Stimulated activated CD4-positive, alpha-beta T cell treated with anti-CD3 and anti-CD28 coated beads, Interleukin-12 subunit alpha, Interleukin-12 subunit beta, amount 100 ng/mL, for 48 hours (primary cell): ENCODE results near the gene UCP2.
A peak's percentile ranks its signal among the peaks of the same experiment; 100 is the strongest.

ENCODE experiments used
- DNase-seq, 3 donors: peaks; one replicate each; pipeline ENCODE4 v3.0.0-alpha.2; 2020; ENCODE audit warnings: low read depth in 2 of 3, low spot score in 1 of 3

UCP2 gene

GRCh38 chr11:74010306-74011300 is 28.0 kb upstream of the UCP2 start:
- DNase-seq: no peak

GRCh38 chr11:74009675-74010305 is 27.1 kb upstream of the UCP2 start:
- DNase-seq: peak in 1 of 3 donors; percentile 46

GRCh38 chr11:74009230-74009547 is 26.5 kb upstream of the UCP2 start:
- DNase-seq: no peak

GRCh38 chr11:74008373-74009229 is 26.0 kb upstream of the UCP2 start, which contains the start of gene UCP3:
UCP3 (minus strand) TSS chr11:74009085; CDS start chr11:74007042, 2,043 bp downstream.
- no peak for DNase-seq

- no peak for DNase-seq
Measured at GRCh38 chr11:74007691-74008372, 25.2 kb upstream of the UCP2 start.

- DNase-seq: no peak
Measured at GRCh38 chr11:74006743-74007304, 24.2 kb upstream of the UCP2 start.

- no peak for DNase-seq
Measured at GRCh38 chr11:74005721-74006517, 23.3 kb upstream of the UCP2 start.

- peak; percentile 60 to 73 (median 67) for DNase-seq
Measured at GRCh38 chr11:74004759-74005615, 22.3 kb upstream of the UCP2 start.

GRCh38 chr11:74004046-74004695 is 21.5 kb upstream of the UCP2 start:
- DNase-seq: no peak

- no peak for DNase-seq
Measured at GRCh38 chr11:74002832-74003231, 20.2 kb upstream of the UCP2 start.

GRCh38 chr11:74001822-74002286 is 19.2 kb upstream of the UCP2 start:
- no peak for DNase-seq

- DNase-seq: no peak
Measured at GRCh38 chr11:74000307-74001133, 17.9 kb upstream of the UCP2 start.

GRCh38 chr11:73999581-74000306 is 17.1 kb upstream of the UCP2 start:
- DNase-seq: no peak

- DNase-seq: no peak
Measured at GRCh38 chr11:73998846-73999575, 16.4 kb upstream of the UCP2 start.

GRCh38 chr11:73997120-73997770 is 14.6 kb upstream of the UCP2 start:
- no peak for DNase-seq
